H1 (cell line): ENCODE data around the gene NMU. TPM values are rescaled to one million over a fixed set of nuclear protein-coding genes. Genes with fewer than 3 reads are reported as not detected.
"Not testable (repeated sequence)": the region's sequence is repeated elsewhere in the genome, so short reads cannot be mapped to it uniquely, and the experiment has no call there.

Experiments used
- CTCF ChIA-PET: fragments of 300-600 bp; sonication (Branson Sonifier 250); formaldehyde crosslinking; loops from one replicate; lab custom pipeline; 2021; ENCODE audit not compliant: partially characterized antibody; lab: Charles Lee
- POLR2A ChIA-PET: fragments of 300-600 bp; sonication (Branson Sonifier 250); formaldehyde crosslinking; loops from one replicate; lab custom pipeline; 2021; ENCODE audit warnings: inconsistent platforms; ENCODE audit not compliant: partially characterized antibody; lab: Charles Lee
- DNase-seq, 2 experiments: peaks; one replicate each; pipeline versions ENCODE4 v3.0.0 to v3.0.0-alpha.2; 2010 to 2022; ENCODE audit warnings: low spot score in 2 of 2, low read depth in 1 of 2, mixed read lengths in 1 of 2
- FAIRE-seq: peaks from 2 replicates; lab custom pipeline; 2011; peaks lifted over from hg19 to GRCh38; lab: Jason Lieb, UNC
- H2AFZ ChIP-seq: 2 replicates; pipeline ENCODE4 v1.8.1; 2012; ENCODE audit warnings: low read length, inconsistent platforms
- H2AK5ac ChIP-seq: 2 replicates; pipeline ENCODE4 v1.6.1; 2013; ENCODE audit warnings: low read depth, low read length
- H2BK120ac ChIP-seq: replicated peaks from 2 replicates; pipeline ENCODE3; 2013; ENCODE audit warnings: low read depth, low read length, inconsistent platforms
- H2BK12ac ChIP-seq: 2 replicates; pipeline ENCODE4 v1.6.1; 2013; ENCODE audit warnings: low read depth, low read length
- H2BK15ac ChIP-seq: 2 replicates; pipeline ENCODE4 v1.6.1; 2013; ENCODE audit warnings: low read length
- H2BK20ac ChIP-seq: 2 replicates; pipeline ENCODE4 v1.6.1; 2013; ENCODE audit warnings: low read length
- H2BK5ac ChIP-seq: 2 replicates; pipeline ENCODE4 v1.6.1; 2013; ENCODE audit warnings: low read depth, low read length
- H3K14ac ChIP-seq: 2 replicates; pipeline ENCODE4 v1.6.1; 2013; ENCODE audit warnings: inconsistent platforms; ENCODE audit not compliant: insufficient read length
- H3K18ac ChIP-seq: 2 replicates; pipeline ENCODE4 v1.6.1; 2013; ENCODE audit warnings: low read length; ENCODE audit errors: extremely low read depth
- H3K23ac ChIP-seq: 2 replicates; pipeline ENCODE4 v1.6.1; 2013; ENCODE audit warnings: inconsistent platforms; ENCODE audit not compliant: insufficient read length
- H3K23me2 ChIP-seq: 2 replicates; pipeline ENCODE4 v1.6.1; 2013; ENCODE audit warnings: low read depth, low read length
- H3K27ac ChIP-seq: 2 replicates; pipeline ENCODE4 v1.6.1; 2011; ENCODE audit warnings: low read depth, low read length, inconsistent platforms
- H3K27me3 ChIP-seq, 4 experiments: replicated peaks in 1 of 4; 1 replicate in 1 of 4; 2 replicates in 3 of 4; pipeline versions ENCODE4 v1.6.1 to v1.8.1; 2011 to 2013; ENCODE audit warnings: low read length in 3 of 4, mild to moderate bottlenecking in 3 of 4, inconsistent platforms in 2 of 4, mixed read lengths in 2 of 4, moderate library complexity in 1 of 4; ENCODE audit not compliant: control insufficient read depth in 3 of 4, insufficient read depth in 3 of 4; ENCODE audit errors: extremely low read depth in 1 of 4
- H3K36me3 ChIP-seq, 4 experiments: 2 replicates each; pipeline versions ENCODE4 v1.6.1 to v1.8.1; 2011 to 2013; ENCODE audit warnings: mild to moderate bottlenecking in 4 of 4, low read length in 3 of 4, moderate library complexity in 2 of 4, control low read depth in 1 of 4, inconsistent platforms in 1 of 4; ENCODE audit not compliant: insufficient read depth in 4 of 4, control insufficient read depth in 2 of 4
- H3K4ac ChIP-seq: replicated peaks from 2 replicates; pipeline ENCODE3; 2013; ENCODE audit warnings: low read length, low read depth, mixed read lengths, inconsistent platforms; ENCODE audit not compliant: insufficient read length
- H3K4me1 ChIP-seq, 4 experiments: replicated peaks in 1 of 4; 1 replicate in 1 of 4; 2 replicates in 3 of 4; pipeline versions ENCODE4 v1.6.1 to v1.8.1; 2011 to 2013; ENCODE audit warnings: low read length in 3 of 4, inconsistent platforms in 2 of 4, mixed read lengths in 1 of 4; ENCODE audit not compliant: insufficient read depth in 4 of 4, control insufficient read depth in 3 of 4
- H3K4me2 ChIP-seq, 2 experiments: 2 replicates each; pipeline versions ENCODE4 v1.6.1 to v1.8.1; 2011 to 2013; ENCODE audit warnings: low read depth in 2 of 2, low read length in 2 of 2, control low read depth in 1 of 2, inconsistent platforms in 1 of 2, mild to moderate bottlenecking in 1 of 2; ENCODE audit not compliant: insufficient read depth in 1 of 2
- H3K4me3 ChIP-seq, 4 experiments: fragments of 200-600, 300-600 bp in 1 of 4; sonication (generic), shearing (Covaris generic), sonication (Bioruptor Twin) in 1 of 4; 2 replicates each; pipeline versions ENCODE4 v1.5.1 to v1.8.1; 2011 to 2016; ENCODE audit warnings: low read length in 4 of 4, low read depth in 3 of 4, control low read depth in 2 of 4, inconsistent platforms in 2 of 4, mild to moderate bottlenecking in 2 of 4, mixed read lengths in 1 of 4, moderate library complexity in 1 of 4; ENCODE audit not compliant: insufficient read depth in 2 of 4; ENCODE audit errors: extremely low read depth in 1 of 4
- H3K56ac ChIP-seq: replicated peaks from 2 replicates; pipeline ENCODE3; 2013; ENCODE audit warnings: low read depth, mild to moderate bottlenecking, mixed read lengths, low read length, inconsistent platforms; ENCODE audit not compliant: insufficient read length
- H3K79me1 ChIP-seq: 2 replicates; pipeline ENCODE4 v1.6.1; 2013; ENCODE audit warnings: low read depth, low read length, control low read depth
- H3K79me2 ChIP-seq, 2 experiments: 2 replicates each; pipeline versions ENCODE4 v1.6.1 to v1.8.1; 2012 to 2013; ENCODE audit warnings: low read length in 2 of 2, mild to moderate bottlenecking in 2 of 2, inconsistent platforms in 1 of 2; ENCODE audit not compliant: insufficient read depth in 2 of 2, control insufficient read depth in 1 of 2
- H3K9ac ChIP-seq, 4 experiments: replicated peaks in 1 of 4; 1 replicate in 1 of 4; 2 replicates in 3 of 4; pipeline versions ENCODE4 v1.6.1 to v1.8.1; 2011 to 2013; ENCODE audit warnings: low read depth in 3 of 4, low read length in 3 of 4, control low read depth in 2 of 4, mild to moderate bottlenecking in 2 of 4, moderate library complexity in 2 of 4, inconsistent platforms in 1 of 4; ENCODE audit errors: extremely low read depth in 1 of 4
- H3K9me3 ChIP-seq, 2 experiments: 2 replicates each; pipeline versions ENCODE4 v1.6.1 to v1.8.1; 2012 to 2013; ENCODE audit warnings: mild to moderate bottlenecking in 2 of 2, moderate library complexity in 2 of 2, control low read depth in 1 of 2, inconsistent platforms in 1 of 2, low read depth in 1 of 2, low read length in 1 of 2, mixed read lengths in 1 of 2; ENCODE audit not compliant: insufficient read depth in 2 of 2
- H4K20me1 ChIP-seq, 2 experiments: replicated peaks in 1 of 2; 2 replicates each; pipeline versions ENCODE3 to v1.8.1; 2011 to 2013; ENCODE audit warnings: inconsistent platforms in 2 of 2, low read length in 2 of 2, mild to moderate bottlenecking in 1 of 2; ENCODE audit not compliant: insufficient read depth in 2 of 2, control insufficient read depth in 1 of 2
- H4K5ac ChIP-seq: 2 replicates; pipeline ENCODE4 v1.6.1; 2013; ENCODE audit warnings: low read length, low read depth, mixed read lengths, inconsistent platforms; ENCODE audit not compliant: insufficient read length
- H4K8ac ChIP-seq: 2 replicates; pipeline ENCODE4 v1.8.0; 2013; ENCODE audit warnings: mild to moderate bottlenecking, moderate library complexity, low read length, inconsistent platforms; ENCODE audit not compliant: insufficient read depth; ENCODE audit errors: extremely low read depth
- H4K91ac ChIP-seq: replicated peaks from 2 replicates; pipeline ENCODE3; 2013; ENCODE audit warnings: low read length, mixed read lengths, inconsistent platforms; ENCODE audit not compliant: insufficient read length
- WGBS, 2 experiments: shearing (Covaris generic) in 1 of 2; methylation state at CpG; one replicate each; pipeline versions ENCODE4 v1.1.6 to v1.1.7; 2013 to 2015; ENCODE audit warnings: low lambda C conversion rate in 2 of 2, mixed read lengths in 2 of 2, inconsistent platforms in 1 of 2, low coverage in 1 of 2, missing lambda C conversion rate in 1 of 2; ENCODE audit not compliant: insufficient replicate concordance in 2 of 2, insufficient coverage in 1 of 2, insufficient read length in 1 of 2; ENCODE audit errors: extremely low coverage in 1 of 2, missing lambda C conversion rate in 1 of 2; 5-methylcytosine and 5-hydroxymethylcytosine counted together
- polyA plus RNA-seq, 7 experiments: library from polyadenylated mRNA; depleted of rRNA in 3 of 7; stranded (reverse) in 5 of 7; unstranded in 2 of 7; fragments of >200 nt in 5 of 7; fragments of 200-250 nt in 2 of 7; gene quantifications; 1 replicate in 5 of 7; 2 replicates in 1 of 7; 4 replicates in 1 of 7; pipeline versions ENCODE4 v1.2.1 to v1.2.3, GENCODE V29; 2011 to 2013; ENCODE audit warnings: missing spikeins in 2 of 7, mixed read lengths in 2 of 7
- total RNA-seq: library from RNA; stranded (reverse); fragmentation: NEBNext Ultra II Directional; extraction: Animal tissue kit (Norgen Biotek cat#: 25700); gene quantifications from 2 replicates; pipeline ENCODE4 v1.2.1, GENCODE V29; 2021

NMU gene
- total and polyA plus RNA-seq, 2 of the 8 experiments (the other 6 are each of a cell fraction or from before 2014, with no cell fraction given), result 30.5 to 50.4 TPM

DNA sequence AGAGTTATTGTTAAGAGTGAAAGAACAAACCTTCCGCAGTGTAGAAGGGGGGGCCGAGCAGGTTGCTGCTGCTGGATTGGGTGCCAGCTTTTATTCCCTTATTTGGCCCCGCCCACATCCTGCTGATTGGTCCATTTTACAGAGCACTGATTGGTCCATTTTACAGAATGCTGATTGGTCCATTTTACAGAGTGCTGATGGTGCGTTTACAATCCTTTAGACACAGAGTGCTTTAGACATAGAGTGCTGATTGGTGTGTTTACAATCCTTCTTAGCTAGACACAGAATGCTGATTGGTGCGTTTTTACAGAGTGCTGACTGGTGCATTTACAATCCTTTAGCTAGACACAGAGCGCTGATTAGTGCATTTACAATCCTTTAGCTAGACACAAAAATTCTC lies 84.1 kb downstream of the NMU start:
- WGBS, 2 experiments, result 92% methylated on average over 6 of the region's 6 CpGs; no CpG with 5 or more reads in 1 of the 2 experiments
- H3K4ac ChIP-seq, H2BK5ac ChIP-seq, H4K91ac ChIP-seq, FAIRE-seq, H2BK15ac ChIP-seq, DNase-seq, H3K79me1 ChIP-seq, H3K56ac ChIP-seq, H3K4me2 ChIP-seq, H3K9me3 ChIP-seq, H2AK5ac ChIP-seq, H2BK12ac ChIP-seq, H3K14ac ChIP-seq, H3K36me3 ChIP-seq, H3K4me3 ChIP-seq, H4K5ac ChIP-seq, H4K20me1 ChIP-seq, H4K8ac ChIP-seq, H3K23ac ChIP-seq, H3K27ac ChIP-seq, H2BK120ac ChIP-seq, POLR2A ChIA-PET, H3K18ac ChIP-seq, H3K23me2 ChIP-seq, H3K9ac ChIP-seq, H2BK20ac ChIP-seq, H3K79me2 ChIP-seq, H2AFZ ChIP-seq, H3K27me3 ChIP-seq: not testable (repeated sequence)
- CTCF ChIA-PET, result interaction anchor here (0.6 to 1.0 kb wide), 3 partner anchors 11 to 553 kb away, joined by 3 read pairs; no protein-coding TSS in a partner anchor
- H3K4me1 ChIP-seq, result peaks cover 4 to 11% (median 8%) of the 10 kb centered on the region in 4 experiments; a peak in 5 of 7 replicates
